A673 (cell line): ENCODE data around the gene SERHL2. TPM values are rescaled to one million over a fixed set of nuclear protein-coding genes. Genes with fewer than 3 reads are reported as not detected.
A peak's percentile ranks its signal among the peaks of the same experiment; 100 is the strongest.
"Not testable (repeated sequence)": the region's sequence is repeated elsewhere in the genome, so short reads cannot be mapped to it uniquely, and the experiment has no call there.

Source experiments
- BruUV-seq: library from RNA; stranded (reverse); fragments of 400-500 nt; replicated peaks from 2 replicates; lab custom pipeline; 2021; lab: Mats Ljungman, UMichigan
- CTCF ChIA-PET: fragments of 300-600 bp; sonication (Branson Sonifier 250); formaldehyde crosslinking; loops from one replicate; lab custom pipeline; 2022; ENCODE audit warnings: antibody characterized with exemption; lab: Charles Lee
- POLR2A ChIA-PET: fragments of 300-600 bp; sonication (Branson Sonifier 250); formaldehyde crosslinking; loops from one replicate; lab custom pipeline; 2022; ENCODE audit warnings: antibody characterized with exemption; ENCODE audit not compliant: low non-redundant PET; lab: Charles Lee
- DNase-seq: peaks from one replicate; pipeline ENCODE4 v3.0.0-alpha.2; 2015; ENCODE audit warnings: low spot score
- H3K27ac ChIP-seq: fragments of 200-600 bp; sonication (generic); 2 replicates; pipeline ENCODE4 v1.5.1; 2016; ENCODE audit warnings: mixed run types, low read depth, mild to moderate bottlenecking, mixed read lengths, antibody characterized with exemption, low read length; ENCODE audit not compliant: poor library complexity, severe bottlenecking
- H3K27me3 ChIP-seq: fragments of 200-600 bp; sonication (generic); replicated peaks from 2 replicates; pipeline ENCODE4 v1.6.1; 2017; ENCODE audit warnings: mixed run types, low read depth, mild to moderate bottlenecking, mixed read lengths, antibody characterized with exemption, low read length; ENCODE audit not compliant: insufficient read depth, poor library complexity
- H3K36me3 ChIP-seq: fragments of 200-600 bp; sonication (generic); 2 replicates; pipeline ENCODE4 v1.6.1; 2016; ENCODE audit warnings: mixed run types, mild to moderate bottlenecking, mixed read lengths, antibody characterized with exemption, low read length; ENCODE audit not compliant: insufficient read depth, poor library complexity, severe bottlenecking
- H3K4me1 ChIP-seq: fragments of 200-600 bp; sonication (generic); 2 replicates; pipeline ENCODE4 v1.6.1; 2017; ENCODE audit warnings: mixed run types, mild to moderate bottlenecking, mixed read lengths, antibody characterized with exemption, low read length; ENCODE audit not compliant: insufficient read depth, poor library complexity, severe bottlenecking
- H3K4me3 ChIP-seq: fragments of 200-600 bp; sonication (generic); 2 replicates; pipeline ENCODE4 v1.5.1; 2016; ENCODE audit warnings: low read depth, mixed run types, mild to moderate bottlenecking, mixed read lengths, low read length; ENCODE audit not compliant: poor library complexity, severe bottlenecking
- H3K9me3 ChIP-seq: fragments of 200-600 bp; sonication (generic); 2 replicates; pipeline ENCODE4 v1.6.1; 2016; ENCODE audit warnings: mixed run types, low read depth, mild to moderate bottlenecking, mixed read lengths, antibody characterized with exemption, low read length; ENCODE audit not compliant: poor library complexity, severe bottlenecking
- CTCF ChIP-seq: fragments of 300-800, 200-600 bp; sonication (generic); conservative IDR thresholded peaks from 2 replicates; pipeline ENCODE4 v1.5.1; 2017; ENCODE audit warnings: low read depth, mild to moderate bottlenecking, antibody characterized with exemption, low read length, moderate library complexity, mixed read lengths
- EZH2 ChIP-seq: fragments of 200-600 bp; sonication (generic); IDR thresholded peaks from 2 replicates; pipeline ENCODE4 v1.6.1; 2017; ENCODE audit warnings: borderline replicate concordance, low read depth, mild to moderate bottlenecking, mixed read lengths, antibody characterized with exemption, low read length; ENCODE audit not compliant: poor library complexity, severe bottlenecking
- intact Hi-C: fragments of 100-400 bp; cut with micrococcal nuclease; formaldehyde crosslinking; loops from one replicate; pipeline ENCODE4 v1.10.0; 2022; ENCODE audit not compliant: unreplicated experiment
- total RNA-seq: library from RNA; stranded (reverse); gene quantifications from 2 replicates; pipeline ENCODE4 v1.2.3, GENCODE V29; 2021

The SERHL2 gene
- total RNA-seq, 1 experiment from 2014 or later: 0.49 TPM

DNA sequence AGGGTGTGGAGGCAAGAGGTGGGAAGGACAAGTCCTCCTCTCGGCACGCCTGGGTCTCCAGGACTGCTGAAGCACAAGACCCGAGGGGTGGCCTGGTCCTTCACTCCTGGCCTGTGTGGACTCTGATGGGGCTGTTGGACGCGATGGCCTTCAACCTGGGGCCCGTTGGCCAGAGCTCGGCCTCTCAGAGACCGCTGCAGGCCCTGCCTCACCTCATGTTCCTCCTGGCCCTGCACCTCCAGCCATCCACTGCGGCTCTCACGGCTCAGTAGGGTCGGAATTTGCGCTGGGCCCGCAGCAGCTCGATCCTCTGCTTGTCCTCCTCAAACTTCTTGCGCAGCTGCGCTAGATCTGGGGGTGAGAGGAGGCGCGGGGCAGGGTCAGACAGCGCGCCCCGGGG lies 20.7 kb downstream of the SERHL2 start:
- DNase-seq, H3K4me1 ChIP-seq, H3K27ac ChIP-seq, intact Hi-C loops, CTCF ChIA-PET, BruUV-seq, H3K27me3 ChIP-seq, H3K4me3 ChIP-seq, POLR2A ChIA-PET, H3K9me3 ChIP-seq: not testable (repeated sequence)
- peaks cover 36% of the 10 kb centered on the region for H3K36me3 ChIP-seq

DNA sequence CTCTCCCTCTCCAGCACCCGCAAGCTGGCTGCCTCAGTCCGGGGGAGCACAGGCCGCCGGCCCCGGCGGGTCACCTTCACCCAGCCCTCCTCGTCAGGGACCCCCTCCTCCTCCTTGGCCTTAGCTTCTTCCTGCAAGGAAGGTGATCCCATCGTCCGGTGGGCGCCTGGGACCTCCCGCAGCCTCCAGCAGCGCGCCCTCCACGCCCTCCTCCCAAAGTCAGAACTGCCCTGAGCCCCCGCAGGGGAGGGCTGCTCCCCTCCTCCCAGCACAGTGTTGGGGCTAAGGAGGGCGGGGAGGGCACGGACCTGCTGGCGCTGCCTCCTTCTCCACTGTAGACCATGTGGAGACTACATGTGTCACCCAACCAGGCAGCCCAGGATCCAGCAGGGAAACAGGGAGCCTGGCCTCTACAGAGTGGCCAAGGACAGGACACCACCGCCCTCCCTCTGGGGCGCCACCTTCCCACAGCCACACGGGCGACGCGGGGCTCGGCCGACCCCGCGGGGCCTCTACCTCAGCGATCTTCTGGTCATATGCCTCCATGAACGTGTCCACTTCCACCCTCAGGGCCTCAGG lies 22.3 kb downstream of the SERHL2 start:
- DNase-seq, intact Hi-C loops, H3K4me3 ChIP-seq, H3K27me3 ChIP-seq, BruUV-seq, CTCF ChIA-PET, H3K4me1 ChIP-seq, H3K27ac ChIP-seq, POLR2A ChIA-PET, H3K9me3 ChIP-seq: not testable (repeated sequence)
- H3K36me3 ChIP-seq: peaks cover 40% of the 10 kb centered on the region

DNA sequence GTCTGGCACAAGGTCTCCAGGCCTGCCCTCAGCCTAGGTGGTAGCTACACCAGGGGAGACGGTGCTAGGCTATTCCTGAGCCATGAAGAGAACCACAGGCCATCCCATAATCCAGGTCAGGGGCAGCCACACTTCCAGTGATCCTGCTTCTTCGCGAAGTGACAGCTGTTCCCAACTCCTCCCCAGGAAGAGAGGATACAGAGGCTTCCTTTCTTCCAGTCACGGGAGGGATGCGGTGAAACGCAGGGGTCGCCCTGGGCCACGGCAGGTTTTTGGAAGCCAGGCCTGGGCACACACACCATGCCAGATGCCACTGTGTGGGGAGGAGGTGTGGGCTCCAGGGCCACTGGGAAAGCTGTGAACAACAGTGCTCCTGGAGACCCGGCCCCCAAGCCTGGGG lies 23.4 kb downstream of the SERHL2 start:
- intact Hi-C loops, H3K4me1 ChIP-seq, BruUV-seq, POLR2A ChIA-PET, H3K9me3 ChIP-seq, H3K27ac ChIP-seq, H3K4me3 ChIP-seq, CTCF ChIA-PET, H3K27me3 ChIP-seq, DNase-seq: not testable (repeated sequence)
- peaks cover 40% of the 10 kb centered on the region for H3K36me3 ChIP-seq

DNA sequence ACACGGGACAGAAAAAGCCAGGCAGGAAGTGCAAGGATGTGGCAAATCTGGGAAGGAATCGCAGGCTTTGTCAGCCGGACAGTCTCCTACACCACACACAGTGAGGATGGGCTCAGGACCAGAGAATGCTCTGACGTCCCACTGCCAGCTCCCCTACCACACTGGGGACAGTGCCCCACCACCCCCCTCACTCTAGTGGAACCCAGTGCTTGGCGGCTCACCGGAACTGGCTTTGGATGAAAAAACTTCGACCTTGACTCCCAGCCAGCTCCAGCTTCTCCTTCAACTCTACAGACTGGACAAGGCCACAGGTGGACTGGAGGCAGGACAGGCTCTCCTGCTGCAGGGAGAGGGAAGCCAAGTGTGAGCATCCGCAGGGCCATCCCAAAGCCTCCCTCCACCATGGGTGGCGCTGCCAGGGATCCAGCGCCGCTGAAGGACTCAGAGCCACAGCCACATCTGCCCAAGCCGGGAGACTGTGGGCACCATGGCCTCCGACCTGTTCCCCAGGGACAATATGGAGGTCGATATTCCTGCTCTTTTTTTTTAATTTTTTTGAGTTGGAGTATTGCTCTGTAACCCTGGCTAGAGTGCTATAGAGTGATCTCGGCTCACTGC lies 24.0 kb downstream of the SERHL2 start:
- intact Hi-C loops: no loop called here

GRCh38 chr22:42580040-42580439 lies 26.3 kb downstream of the SERHL2 start:
- CTCF ChIA-PET, POLR2A ChIA-PET, H3K9me3 ChIP-seq, H3K4me1 ChIP-seq, H3K27ac ChIP-seq, BruUV-seq, H3K4me3 ChIP-seq, H3K27me3 ChIP-seq, intact Hi-C loops, DNase-seq: not testable (repeated sequence)
- peaks cover 48% of the 10 kb centered on the region for H3K36me3 ChIP-seq

More for the DNA sequence above, 24.0 kb downstream of the SERHL2 start:
- Histone ChIP-seq H3K36me3 (peaks cover 36% of the 10 kb centered on the region), H3K27ac (no peak overlapping the region), H3K4me1 (peaks cover 5% of the 10 kb centered on the region), H3K4me3 (no peak overlapping the region), H3K27me3 (no peaks in the 10 kb centered on the region), H3K9me3 (no peaks in the 10 kb centered on the region)
- no TSS peak for BruUV-seq
- ChIA-PET POLR2A (no interaction called here), CTCF (no interaction called here)
- TF ChIP-seq CTCF (no peak), EZH2 (no peak)
- no peak for DNase-seq

- CTCF ChIA-PET: interaction anchor here (0.6 kb wide), 1 partner anchor 14 kb away, joined by 3 read pairs; no protein-coding TSS in a partner anchor
- H3K36me3 ChIP-seq: peaks cover 60% of the 10 kb centered on the region
- peak overlapping the region; percentile 81 for H3K27ac ChIP-seq
- H3K9me3 ChIP-seq, intact Hi-C loops, POLR2A ChIA-PET, H3K27me3 ChIP-seq, DNase-seq, H3K4me1 ChIP-seq: not testable (repeated sequence)
- H3K4me3 ChIP-seq: peak overlapping the region; percentile 74
- TSS peak; percentile 50 for BruUV-seq
These were observed 27.5 kb downstream of the SERHL2 start for GRCh38 chr22:42581194-42581761.
